Fibroblast of lung (primary cell): Measurements from ENCODE around the gene LRP5. TPM values are rescaled to one million over a fixed set of nuclear protein-coding genes. Genes with fewer than 3 reads are reported as not detected.

Experiments used
- DNase-seq, 2 donors: peaks; one replicate each; pipeline versions ENCODE4 v3.0.0 to v3.0.0-alpha.2; 2010; ENCODE audit warnings: low read depth in 2 of 2
- H2AFZ ChIP-seq: 2 replicates; pipeline ENCODE4 v1.5.1; 2012; ENCODE audit warnings: low read length, control low read depth, inconsistent platforms
- H3K27ac ChIP-seq: 2 replicates; pipeline ENCODE4 v1.5.1; 2011; ENCODE audit warnings: low read length, control low read depth; ENCODE audit not compliant: insufficient read depth
- H3K27me3 ChIP-seq: 2 replicates; pipeline ENCODE4 v1.5.1; 2011; ENCODE audit warnings: mild to moderate bottlenecking, low read length; ENCODE audit not compliant: control insufficient read depth, insufficient read depth
- H3K36me3 ChIP-seq: 2 replicates; pipeline ENCODE4 v1.5.1; 2011; ENCODE audit warnings: low read length; ENCODE audit not compliant: control insufficient read depth, insufficient read depth
- H3K4me1 ChIP-seq: 2 replicates; pipeline ENCODE4 v1.5.1; 2011; ENCODE audit warnings: low read length; ENCODE audit not compliant: control insufficient read depth, insufficient read depth; ENCODE audit errors: extremely low read depth
- H3K4me2 ChIP-seq: 2 replicates; pipeline ENCODE4 v1.5.1; 2011; ENCODE audit warnings: low read length, control low read depth; ENCODE audit not compliant: insufficient read depth; ENCODE audit errors: extremely low read depth
- H3K4me3 ChIP-seq, 4 experiments: fragments of 200-600 bp in 1 of 4; sonication (generic) in 1 of 4; replicated peaks in 1 of 4; 2 replicates each; pipeline ENCODE4 v1.5.1; 2011 to 2016; ENCODE audit warnings: low read length in 4 of 4, low read depth in 3 of 4, mild to moderate bottlenecking in 3 of 4, control low read depth in 2 of 4, inconsistent platforms in 1 of 4, mixed read lengths in 1 of 4; ENCODE audit not compliant: insufficient read depth in 1 of 4; ENCODE audit errors: control extremely low read depth in 1 of 4
- H3K79me2 ChIP-seq: 2 replicates; pipeline ENCODE4 v1.5.1; 2012; ENCODE audit warnings: mild to moderate bottlenecking, low read length, inconsistent platforms; ENCODE audit not compliant: control insufficient read depth, insufficient read depth
- H3K9ac ChIP-seq: 2 replicates; pipeline ENCODE4 v1.5.1; 2011; ENCODE audit warnings: mild to moderate bottlenecking, low read length, control low read depth; ENCODE audit not compliant: insufficient read depth
- H3K9me3 ChIP-seq: 2 replicates; pipeline ENCODE4 v1.5.1; 2012; ENCODE audit warnings: low read depth, low read length; ENCODE audit not compliant: control insufficient read depth, insufficient read depth
- H4K20me1 ChIP-seq: 2 replicates; pipeline ENCODE4 v1.5.1; 2011; ENCODE audit warnings: low read length; ENCODE audit not compliant: control insufficient read depth, insufficient read depth; ENCODE audit errors: extremely low read depth
- EZH2 ChIP-seq: IDR thresholded peaks from 2 replicates; pipeline ENCODE4 v1.5.1; 2012; ENCODE audit warnings: low read length, control low read depth, mild to moderate bottlenecking; ENCODE audit errors: missing control alignments
- polyA plus RNA-seq, 2 donors: library from polyadenylated mRNA; depleted of rRNA in 1 of 2; stranded (reverse) in 1 of 2; unstranded in 1 of 2; fragments of >200 nt; gene quantifications; 2 replicates each; pipeline ENCODE4 v1.2.1, GENCODE V29; 2011 to 2012; ENCODE audit warnings: missing spikeins in 1 of 2
- total RNA-seq: library from RNA; depleted of rRNA; stranded (reverse); fragments of >200 nt; gene quantifications from 2 replicates; pipeline ENCODE4 v1.2.1, GENCODE V29; 2014
- TF ChIP-seq, protein P1 (sequence below), 2 donors: IDR thresholded peaks in 1 of 2; conservative IDR thresholded peaks in 1 of 2; 1 replicate in 1 of 2; 2 replicates in 1 of 2; pipeline ENCODE4 v1.5.1; 2011 to 2012; ENCODE audit warnings: low read length in 2 of 2, control low read depth in 1 of 2, inconsistent platforms in 1 of 2, low read depth in 1 of 2, mild to moderate bottlenecking in 1 of 2

Gene LRP5
- total and polyA plus RNA-seq, 2 donors (not counting 1 experiment from before 2014, with no cell fraction given) = 3.8 to 22.0 TPM

GRCh38 chr11:68424101-68424632 is 111.8 kb downstream of the LRP5 start:
- no peaks in the 10 kb centered on the region for H4K20me1 ChIP-seq
- TF ChIP-seq EZH2 = no peak
- TF ChIP-seq, protein P1, sequence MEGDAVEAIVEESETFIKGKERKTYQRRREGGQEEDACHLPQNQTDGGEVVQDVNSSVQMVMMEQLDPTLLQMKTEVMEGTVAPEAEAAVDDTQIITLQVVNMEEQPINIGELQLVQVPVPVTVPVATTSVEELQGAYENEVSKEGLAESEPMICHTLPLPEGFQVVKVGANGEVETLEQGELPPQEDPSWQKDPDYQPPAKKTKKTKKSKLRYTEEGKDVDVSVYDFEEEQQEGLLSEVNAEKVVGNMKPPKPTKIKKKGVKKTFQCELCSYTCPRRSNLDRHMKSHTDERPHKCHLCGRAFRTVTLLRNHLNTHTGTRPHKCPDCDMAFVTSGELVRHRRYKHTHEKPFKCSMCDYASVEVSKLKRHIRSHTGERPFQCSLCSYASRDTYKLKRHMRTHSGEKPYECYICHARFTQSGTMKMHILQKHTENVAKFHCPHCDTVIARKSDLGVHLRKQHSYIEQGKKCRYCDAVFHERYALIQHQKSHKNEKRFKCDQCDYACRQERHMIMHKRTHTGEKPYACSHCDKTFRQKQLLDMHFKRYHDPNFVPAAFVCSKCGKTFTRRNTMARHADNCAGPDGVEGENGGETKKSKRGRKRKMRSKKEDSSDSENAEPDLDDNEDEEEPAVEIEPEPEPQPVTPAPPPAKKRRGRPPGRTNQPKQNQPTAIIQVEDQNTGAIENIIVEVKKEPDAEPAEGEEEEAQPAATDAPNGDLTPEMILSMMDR (conservative IDR thresholded peaks at IDR 0.05 in 1 of 2, IDR thresholded peaks at IDR 0.05 in 1 of 2; ENCODE audit: low read depth in 1 of 2, low read length in 2 of 2) = no peak
- H3K36me3 ChIP-seq = no peaks in the 10 kb centered on the region
- no peak overlapping the region for H3K9ac ChIP-seq
- H3K9me3 ChIP-seq = no peaks in the 10 kb centered on the region
- no peak for DNase-seq
- no peak overlapping the region for H2AFZ ChIP-seq
- H3K4me3 ChIP-seq = no peak overlapping the region
- H3K4me1 ChIP-seq = no peaks in the 10 kb centered on the region
- H3K4me2 ChIP-seq = no peak overlapping the region
- no peaks in the 10 kb centered on the region for H3K27me3 ChIP-seq
- no peak overlapping the region for H3K27ac ChIP-seq
- no peaks in the 10 kb centered on the region for H3K79me2 ChIP-seq

DNA sequence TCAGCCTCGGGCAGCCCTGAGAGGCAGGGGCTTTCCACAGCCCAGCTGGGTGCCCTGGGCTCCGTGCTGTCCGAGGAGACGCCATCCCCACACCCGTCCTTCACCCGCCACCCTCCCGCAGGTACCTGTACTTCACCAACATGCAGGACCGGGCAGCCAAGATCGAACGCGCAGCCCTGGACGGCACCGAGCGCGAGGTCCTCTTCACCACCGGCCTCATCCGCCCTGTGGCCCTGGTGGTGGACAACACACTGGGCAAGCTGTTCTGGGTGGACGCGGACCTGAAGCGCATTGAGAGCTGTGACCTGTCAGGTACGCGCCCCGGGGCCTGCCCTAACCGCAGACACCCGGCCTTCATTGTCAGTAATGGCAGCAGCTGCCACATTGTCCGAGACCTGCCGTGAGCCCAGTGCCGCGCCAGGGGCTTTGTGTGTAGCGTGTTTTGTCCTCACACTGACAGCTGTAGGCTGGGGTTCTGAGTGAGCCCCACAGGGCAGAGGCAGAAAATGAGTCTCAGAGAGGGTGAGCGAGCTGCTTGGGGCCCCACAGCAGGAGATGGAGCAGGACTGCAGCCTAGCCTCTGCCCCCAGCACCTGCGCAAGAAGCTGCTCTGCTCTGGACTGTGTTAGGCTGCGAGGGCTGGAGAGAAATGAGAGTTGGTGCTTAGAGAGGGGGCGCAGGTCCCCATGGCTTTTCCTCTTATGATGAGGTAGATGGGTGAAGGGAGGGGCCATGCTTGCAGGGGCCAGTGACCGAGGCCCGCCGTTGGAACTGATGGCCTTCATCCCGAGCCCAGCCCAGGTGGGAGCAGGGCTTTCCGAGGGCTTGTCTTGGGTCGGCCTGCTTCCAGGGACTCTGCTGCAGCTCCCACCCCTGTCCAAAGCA is 112.8 kb downstream of the LRP5 start:
- Histone ChIP-seq H3K27ac (no peak overlapping the region), H3K27me3 (no peaks in the 10 kb centered on the region), H3K79me2 (no peaks in the 10 kb centered on the region), H2AFZ (no peak overlapping the region), H3K4me2 (no peak overlapping the region), H3K9me3 (peaks cover 4% of the 10 kb centered on the region), H4K20me1 (no peaks in the 10 kb centered on the region), H3K9ac (no peak overlapping the region), H3K4me1 (no peaks in the 10 kb centered on the region), H3K4me3 (no peak overlapping the region), H3K36me3 (no peaks in the 10 kb centered on the region)
- no peak for DNase-seq
- TF ChIP-seq, protein P1 (conservative IDR thresholded peaks at IDR 0.05 in 1 of 2, IDR thresholded peaks at IDR 0.05 in 1 of 2; ENCODE audit: low read depth in 1 of 2, low read length in 2 of 2) = no peak
- no peak for TF ChIP-seq EZH2

- H3K27ac ChIP-seq = no peak overlapping the region
- H3K9me3 ChIP-seq = peaks cover 4% of the 10 kb centered on the region
- no peak overlapping the region for H3K9ac ChIP-seq
- no peaks in the 10 kb centered on the region for H3K27me3 ChIP-seq
- H3K4me1 ChIP-seq = no peaks in the 10 kb centered on the region
- no peaks in the 10 kb centered on the region for H3K36me3 ChIP-seq
- no peak overlapping the region for H3K4me2 ChIP-seq
- H3K79me2 ChIP-seq = no peaks in the 10 kb centered on the region
- H2AFZ ChIP-seq = no peak overlapping the region
- no peak overlapping the region for H3K4me3 ChIP-seq
- DNase-seq = no peak
- no peak for TF ChIP-seq EZH2
- H4K20me1 ChIP-seq = no peaks in the 10 kb centered on the region
These were observed 113.5 kb downstream of the LRP5 start for GRCh38 chr11:68425866-68426380.
